Measurements from ENCODE around the gene DIP2A.
"Not testable (repeated sequence)": the region's sequence is repeated elsewhere in the genome, so short reads cannot be mapped to it uniquely, and the experiment has no call there.

The DIP2A gene

GRCh38 chr21:46431884-46432488 is 26.7 kb upstream of the DIP2A start:
- no peaks in the 10 kb centered on the region for H3K9me3 ChIP-seq (ENCODE audit: control insufficient read depth, insufficient read depth, low read length)
- 0 out of 2 replicates have a peak, but pooled peaks cover 3% of the 10 kb centered on the region for H3K36me3 ChIP-seq (ENCODE audit: insufficient read depth, low read length)
- H3K4me1 ChIP-seq (ENCODE audit: insufficient read depth, low read length): no peaks in the 10 kb centered on the region; the same call in 1 of the 2 replicates
- H3K9ac ChIP-seq (ENCODE audit: low read depth, low read length): no peak overlapping the region

DNA sequence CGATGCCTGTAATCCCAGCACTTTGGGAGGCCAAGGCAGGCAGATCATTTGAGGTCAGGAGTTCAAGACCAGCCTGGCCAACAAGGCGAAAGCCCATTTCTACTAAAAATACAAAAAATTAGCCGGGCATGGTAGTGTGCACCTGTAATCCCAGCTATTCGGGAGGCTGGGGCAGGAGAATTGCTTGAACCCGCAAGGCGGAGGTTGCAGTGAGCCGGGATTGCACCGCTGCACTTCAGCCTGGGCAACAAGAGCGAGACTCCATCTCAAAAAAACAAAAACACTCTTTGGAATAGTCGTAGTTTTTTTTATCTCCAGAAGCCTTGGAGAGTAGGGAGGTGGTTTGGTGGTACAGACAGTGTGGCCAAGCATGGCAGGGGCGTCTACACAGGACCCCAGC is 25.6 kb upstream of the DIP2A start:
- H3K36me3 ChIP-seq (ENCODE audit: insufficient read depth, low read length); H3K9ac ChIP-seq (ENCODE audit: low read depth, low read length); H3K4me1 ChIP-seq (ENCODE audit: insufficient read depth, low read length): not testable (repeated sequence)

GRCh38 chr21:46434322-46434958 is 24.3 kb upstream of the DIP2A start:
- Histone ChIP-seq H3K4me1 (ENCODE audit: insufficient read depth, low read length) (no peaks in the 10 kb centered on the region; the same call in 1 of the 2 replicates), H3K36me3 (ENCODE audit: insufficient read depth, low read length) (peaks cover 14% of the 10 kb centered on the region; the same call in 1 of the 2 replicates), H3K9ac (ENCODE audit: low read depth, low read length) (no peak overlapping the region), H3K9me3 (ENCODE audit: control insufficient read depth, insufficient read depth, low read length) (no peaks in the 10 kb centered on the region)

More for the DNA sequence above, 25.6 kb upstream of the DIP2A start:
- not testable (repeated sequence) for H3K9me3 ChIP-seq (ENCODE audit: control insufficient read depth, insufficient read depth, low read length)

- Histone ChIP-seq H3K9me3 (ENCODE audit: control insufficient read depth, insufficient read depth, low read length) (no peaks in the 10 kb centered on the region), H3K36me3 (ENCODE audit: insufficient read depth, low read length) (peaks cover 24% of the 10 kb centered on the region), H3K4me1 (ENCODE audit: insufficient read depth, low read length) (no peaks in the 10 kb centered on the region; the same call in 1 of the 2 replicates), H3K9ac (ENCODE audit: low read depth, low read length) (no peak overlapping the region)
These were observed 22.9 kb upstream of the DIP2A start for GRCh38 chr21:46435786-46436227.

GRCh38 chr21:46436621-46437020 is 22.1 kb upstream of the DIP2A start:
- Histone ChIP-seq H3K9me3 (ENCODE audit: control insufficient read depth, insufficient read depth, low read length) (no peaks in the 10 kb centered on the region), H3K36me3 (ENCODE audit: insufficient read depth, low read length) (peaks cover 24% of the 10 kb centered on the region), H3K4me1 (ENCODE audit: insufficient read depth, low read length) (no peaks in the 10 kb centered on the region; the same call in 1 of the 2 replicates), H3K9ac (ENCODE audit: low read depth, low read length) (no peak overlapping the region)

DNA sequence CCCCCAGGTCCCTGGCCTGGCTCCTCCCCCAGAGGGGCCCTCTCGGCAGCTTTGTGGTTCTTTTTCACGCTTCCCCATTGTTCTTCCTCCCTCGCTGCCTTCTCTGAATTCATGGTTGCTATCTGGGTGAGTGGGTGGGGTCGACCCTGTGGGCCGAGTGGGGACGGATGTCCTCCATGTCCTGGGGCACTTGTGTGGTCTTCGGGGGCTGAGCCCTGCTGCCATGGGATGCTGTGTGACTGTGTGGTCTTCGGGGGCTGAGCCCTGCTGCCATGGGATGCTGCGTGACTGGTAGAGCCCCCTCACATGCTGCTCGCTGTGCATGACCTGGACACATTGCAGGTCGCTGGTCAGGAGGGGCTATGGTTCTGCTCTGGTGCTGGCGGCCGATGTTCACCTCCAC is 21.6 kb upstream of the DIP2A start:
- H3K9ac ChIP-seq (ENCODE audit: low read depth, low read length): no peak overlapping the region
- peaks cover 24% of the 10 kb centered on the region for H3K36me3 ChIP-seq (ENCODE audit: insufficient read depth, low read length)
- no peaks in the 10 kb centered on the region for H3K9me3 ChIP-seq (ENCODE audit: control insufficient read depth, insufficient read depth, low read length)

DNA sequence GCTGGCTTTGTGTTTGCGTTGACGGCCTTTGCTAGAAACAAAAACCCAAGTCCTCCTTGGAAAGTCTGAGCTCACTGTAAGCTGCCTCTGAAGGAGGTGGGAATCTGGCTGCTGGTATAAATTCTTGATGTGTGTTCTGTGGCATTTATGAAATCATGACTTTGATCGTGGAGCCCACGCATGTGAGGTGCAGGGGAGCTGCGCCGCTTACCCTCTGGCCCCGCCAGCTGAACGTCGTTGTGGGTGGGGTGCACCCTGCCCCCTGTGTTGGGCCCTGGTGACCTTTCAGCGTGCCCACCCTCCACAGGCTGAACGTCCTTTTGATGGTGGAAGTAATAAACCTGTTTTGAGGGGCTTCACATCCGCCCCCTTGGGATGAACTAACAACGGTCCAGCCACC is 21.2 kb upstream of the DIP2A start:
- H3K9ac ChIP-seq (ENCODE audit: low read depth, low read length): no peak overlapping the region
- no peaks in the 10 kb centered on the region; the same call in 1 of the 2 replicates for H3K4me1 ChIP-seq (ENCODE audit: insufficient read depth, low read length)
- no peaks in the 10 kb centered on the region for H3K9me3 ChIP-seq (ENCODE audit: control insufficient read depth, insufficient read depth, low read length)
- peaks cover 24% of the 10 kb centered on the region for H3K36me3 ChIP-seq (ENCODE audit: insufficient read depth, low read length)

More for the DNA sequence above, 21.6 kb upstream of the DIP2A start:
- no peaks in the 10 kb centered on the region; the same call in 1 of the 2 replicates for H3K4me1 ChIP-seq (ENCODE audit: insufficient read depth, low read length)

DNA sequence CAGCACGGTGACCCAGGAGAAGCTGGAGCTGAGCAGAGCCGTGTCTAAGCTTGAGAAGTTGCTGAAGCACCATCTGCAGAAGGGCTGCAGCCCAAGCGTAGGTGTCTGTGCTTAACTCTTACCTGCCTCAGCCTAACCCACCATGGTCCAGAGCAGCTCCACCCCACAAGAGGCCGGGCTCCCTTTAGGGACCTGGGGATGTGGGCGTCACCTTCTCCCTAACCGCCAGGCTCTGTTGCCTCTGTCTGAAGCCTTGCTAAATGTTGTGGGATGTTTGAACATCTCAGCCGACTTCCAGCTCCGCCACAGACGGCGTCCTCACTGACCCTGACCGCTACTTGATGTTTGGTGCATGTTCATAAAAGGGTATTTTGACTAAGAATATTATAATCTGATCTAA is 20.4 kb upstream of the DIP2A start:
- Histone ChIP-seq H3K9ac (ENCODE audit: low read depth, low read length) (no peak overlapping the region), H3K4me1 (ENCODE audit: insufficient read depth, low read length) (peaks cover 2% of the 10 kb centered on the region; the same call in 1 of the 2 replicates), H3K9me3 (ENCODE audit: control insufficient read depth, insufficient read depth, low read length) (no peaks in the 10 kb centered on the region), H3K36me3 (ENCODE audit: insufficient read depth, low read length) (peaks cover 24% of the 10 kb centered on the region)

DNA sequence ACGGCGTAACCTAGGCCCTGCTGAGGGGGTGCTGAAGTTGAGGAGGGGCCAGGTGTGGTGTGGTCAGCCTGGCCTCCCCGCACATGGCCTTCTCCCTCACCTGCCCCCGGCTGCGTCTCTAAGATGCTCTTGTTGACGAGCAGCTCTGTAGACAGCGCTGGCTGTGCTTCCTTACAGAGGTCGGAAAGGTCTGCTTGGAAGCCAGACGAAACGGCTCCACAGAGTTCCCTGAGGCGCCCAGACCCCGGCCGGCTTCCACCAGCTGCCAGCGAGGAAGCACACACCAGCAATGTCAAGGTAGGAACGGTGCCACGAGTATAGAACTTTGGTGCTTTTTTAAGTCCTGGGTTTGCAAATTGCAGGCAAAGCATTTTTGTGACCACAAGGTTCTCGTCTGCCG is 18.8 kb upstream of the DIP2A start:
- Histone ChIP-seq H3K9me3 (ENCODE audit: control insufficient read depth, insufficient read depth, low read length) (no peaks in the 10 kb centered on the region), H3K9ac (ENCODE audit: low read depth, low read length) (no peak overlapping the region), H3K4me1 (ENCODE audit: insufficient read depth, low read length) (peaks cover 6% of the 10 kb centered on the region; the same call in 1 of the 2 replicates), H3K36me3 (ENCODE audit: insufficient read depth, low read length) (peaks cover 24% of the 10 kb centered on the region)

DNA sequence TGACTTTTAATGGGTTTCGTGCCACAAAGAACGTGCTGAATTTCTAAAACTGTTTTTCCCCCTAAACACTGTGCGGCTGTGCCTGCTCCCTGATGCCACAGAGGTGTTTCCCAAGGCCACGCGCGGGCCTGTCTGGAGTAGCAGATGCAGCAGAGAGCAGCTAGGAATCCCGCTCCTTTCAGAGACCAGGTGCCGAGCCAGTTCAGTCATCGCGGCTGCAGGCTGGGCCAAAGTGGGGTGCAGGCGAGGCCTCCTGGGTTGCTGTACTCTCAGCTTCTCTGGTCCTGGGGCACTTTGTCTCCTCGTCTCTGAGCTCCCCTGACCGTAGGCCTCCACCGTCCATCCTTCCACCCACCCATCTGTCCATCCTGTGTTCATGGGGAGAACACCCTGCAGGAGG is 17.4 kb upstream of the DIP2A start:
- no peak overlapping the region for H3K9ac ChIP-seq (ENCODE audit: low read depth, low read length)
- H3K9me3 ChIP-seq (ENCODE audit: control insufficient read depth, insufficient read depth, low read length): no peaks in the 10 kb centered on the region
- H3K4me1 ChIP-seq (ENCODE audit: insufficient read depth, low read length): peaks cover 6% of the 10 kb centered on the region; the same call in 1 of the 2 replicates
- H3K36me3 ChIP-seq (ENCODE audit: insufficient read depth, low read length): peaks cover 21% of the 10 kb centered on the region

DNA sequence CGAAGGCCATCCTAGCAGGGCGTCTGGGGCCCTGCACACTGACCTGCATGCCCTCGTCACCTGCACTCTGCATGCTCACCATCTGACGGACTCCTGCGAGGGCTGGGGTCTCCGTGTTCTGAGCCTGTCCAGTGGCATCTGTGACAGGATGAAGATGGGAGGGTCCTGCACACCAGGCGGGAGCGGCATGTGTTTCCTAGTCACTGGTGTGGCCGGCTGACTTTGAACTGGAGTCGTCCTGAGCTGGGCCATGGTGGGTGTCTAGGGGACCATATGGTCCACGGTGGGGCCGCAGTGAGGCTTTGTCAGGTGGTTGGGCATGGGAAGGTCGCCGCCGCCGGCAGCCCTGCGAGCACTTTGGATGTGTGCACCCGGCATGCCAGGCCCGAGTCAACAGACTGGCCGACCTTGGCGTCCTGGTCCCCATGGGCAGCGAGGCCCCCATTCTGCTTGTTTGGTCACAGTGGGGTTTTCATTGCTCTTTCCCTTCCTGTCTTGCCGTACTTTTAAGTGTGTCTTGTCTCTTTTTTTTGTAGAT is 16.7 kb upstream of the DIP2A start:
- Histone ChIP-seq H3K36me3 (ENCODE audit: insufficient read depth, low read length) (peaks cover 21% of the 10 kb centered on the region), H3K9me3 (ENCODE audit: control insufficient read depth, insufficient read depth, low read length) (no peaks in the 10 kb centered on the region), H3K9ac (ENCODE audit: low read depth, low read length) (no peak overlapping the region), H3K4me1 (ENCODE audit: insufficient read depth, low read length) (0 out of 2 replicates have a peak, but pooled peaks cover 6% of the 10 kb centered on the region)

DNA sequence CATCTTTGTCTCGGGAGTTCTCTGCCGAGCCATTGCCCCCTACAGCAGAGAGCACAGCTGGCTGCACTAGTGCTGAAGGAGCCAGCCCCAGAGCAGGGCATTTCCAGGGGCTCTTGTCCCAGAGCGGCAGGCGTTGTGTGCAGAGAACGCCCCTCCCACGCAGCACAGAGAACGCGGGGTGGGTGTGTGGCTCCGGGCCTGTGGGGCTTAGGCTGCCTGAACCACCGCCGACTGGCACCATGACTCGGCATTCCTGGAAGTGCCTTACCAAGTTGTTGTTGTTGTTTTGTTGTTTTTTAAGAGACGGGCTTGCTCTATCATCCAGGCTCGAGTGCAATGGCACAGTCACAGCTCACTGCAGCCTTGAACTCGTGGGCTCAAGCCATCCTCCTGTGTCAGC is 15.8 kb upstream of the DIP2A start:
- Histone ChIP-seq H3K9ac (ENCODE audit: low read depth, low read length) (no peak overlapping the region), H3K36me3 (ENCODE audit: insufficient read depth, low read length) (peaks cover 19% of the 10 kb centered on the region), H3K4me1 (ENCODE audit: insufficient read depth, low read length) (0 out of 2 replicates have a peak, but pooled peaks cover 6% of the 10 kb centered on the region), H3K9me3 (ENCODE audit: control insufficient read depth, insufficient read depth, low read length) (no peaks in the 10 kb centered on the region; the same call in 1 of the 2 replicates)

- Histone ChIP-seq H3K9ac (ENCODE audit: low read depth, low read length) (no peak overlapping the region), H3K36me3 (ENCODE audit: insufficient read depth, low read length) (peaks cover 14% of the 10 kb centered on the region), H3K9me3 (ENCODE audit: control insufficient read depth, insufficient read depth, low read length) (no peaks in the 10 kb centered on the region; the same call in 1 of the 2 replicates), H3K4me1 (ENCODE audit: insufficient read depth, low read length) (0 out of 2 replicates have a peak, but pooled peaks cover 6% of the 10 kb centered on the region)
These were observed 14.8 kb upstream of the DIP2A start for GRCh38 chr21:46443910-46444309.

DNA sequence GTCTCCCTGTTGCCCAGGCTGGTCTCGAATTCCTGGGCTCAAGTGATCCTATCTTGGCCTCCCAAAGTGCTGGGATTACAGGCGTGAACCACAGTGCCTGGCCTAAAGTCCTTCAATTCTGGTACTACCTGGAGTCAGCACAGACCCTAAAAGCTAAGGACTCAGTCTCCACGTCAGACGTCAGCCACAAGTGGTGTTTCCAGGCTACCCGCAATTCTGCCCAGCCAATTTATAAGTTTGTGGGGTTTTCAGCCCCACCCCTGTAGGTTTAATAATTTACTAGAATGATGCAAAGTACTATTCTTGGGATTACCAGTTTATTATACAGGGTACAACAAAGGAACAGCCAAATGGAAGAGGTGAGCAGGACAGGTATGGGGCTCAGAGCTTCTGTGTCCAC is 10.6 kb upstream of the DIP2A start:
- Histone ChIP-seq H3K4me1 (ENCODE audit: insufficient read depth, low read length) (0 out of 2 replicates have a peak, but pooled peaks cover 6% of the 10 kb centered on the region), H3K36me3 (ENCODE audit: insufficient read depth, low read length) (no peaks in the 10 kb centered on the region; the same call in none of the 2 replicates), H3K9me3 (ENCODE audit: control insufficient read depth, insufficient read depth, low read length) (no peaks in the 10 kb centered on the region; the same call in 1 of the 2 replicates), H3K9ac (ENCODE audit: low read depth, low read length) (no peak overlapping the region)

- H3K36me3 ChIP-seq (ENCODE audit: insufficient read depth, low read length); H3K4me1 ChIP-seq (ENCODE audit: insufficient read depth, low read length); H3K9me3 ChIP-seq (ENCODE audit: control insufficient read depth, insufficient read depth, low read length); H3K9ac ChIP-seq (ENCODE audit: low read depth, low read length): not testable (repeated sequence)
These were observed 9.8 kb upstream of the DIP2A start for GRCh38 chr21:46448855-46449254.
